Fibroblast of skin of back (primary cell): ENCODE measurements around the gene CCNI. TPM values are rescaled to one million over a fixed set of nuclear protein-coding genes. Genes with fewer than 3 reads are reported as not detected.
"Not testable (repeated sequence)": the region's sequence is repeated elsewhere in the genome, so short reads cannot be mapped to it uniquely, and the experiment has no call there.

Experiments used
- DNase-seq: peaks from one replicate; pipeline ENCODE4 v3.0.0-alpha.2; 2013
- polyA plus RNA-seq, 2 experiments: library from polyadenylated mRNA; unstranded; fragments of 120-200 nt; gene quantifications; one replicate each; pipeline ENCODE4 v1.2.1, GENCODE V29; 2013; ENCODE audit not compliant: insufficient read length in 2 of 2

Gene CCNI
- 249 TPM for polyA plus RNA-seq (2013, experiment 1 of 2; ENCODE audit: insufficient read length)
- 399 TPM for polyA plus RNA-seq (2013, experiment 2 of 2; ENCODE audit: insufficient read length)

GRCh38 chr4:77075869-77076799 is at the start of gene CCNI:
CCNI (minus strand) TSS chr4:77075989; CDS start chr4:77066362, 9,627 bp downstream.
- peak; percentile 96 for DNase-seq

- DNase-seq, result no peak
Observed at GRCh38 chr4:77124576-77124975, 48.8 kb upstream of the CCNI start.

- DNase-seq, result no peak
Observed at GRCh38 chr4:77123411-77123810, 47.6 kb upstream of the CCNI start.

- DNase-seq, result no peak
Observed at GRCh38 chr4:77122656-77123055, 46.9 kb upstream of the CCNI start.

- DNase-seq, result no peak
Observed at GRCh38 chr4:77121736-77122240, 46.0 kb upstream of the CCNI start.

GRCh38 chr4:77120886-77121508 is 45.2 kb upstream of the CCNI start:
- no peak for DNase-seq

GRCh38 chr4:77117721-77118120 is 41.9 kb upstream of the CCNI start:
- DNase-seq, result no peak

- DNase-seq, result no peak
Observed at GRCh38 chr4:77113069-77113468, 37.3 kb upstream of the CCNI start.

GRCh38 chr4:77110730-77111129 is 34.9 kb upstream of the CCNI start:
- no peak for DNase-seq

GRCh38 chr4:77104791-77105540 is 29.2 kb upstream of the CCNI start:
- DNase-seq, result peak; percentile 20

- DNase-seq, result no peak
Observed at GRCh38 chr4:77104388-77104787, 28.6 kb upstream of the CCNI start.

GRCh38 chr4:77100234-77100633 is 24.4 kb upstream of the CCNI start:
- DNase-seq, result no peak

GRCh38 chr4:77097611-77098010 is 21.8 kb upstream of the CCNI start:
- no peak for DNase-seq

- DNase-seq, result peak; percentile 55
Observed at GRCh38 chr4:77095101-77095821, 19.5 kb upstream of the CCNI start.

GRCh38 chr4:77094496-77094895 is 18.7 kb upstream of the CCNI start:
- no peak for DNase-seq

- DNase-seq, result peak; percentile 21
Observed at GRCh38 chr4:77093401-77093800, 17.6 kb upstream of the CCNI start.

GRCh38 chr4:77092975-77093374 is 17.2 kb upstream of the CCNI start:
- DNase-seq, result peak; percentile 27

GRCh38 chr4:77089866-77090265 is 14.1 kb upstream of the CCNI start:
- no peak for DNase-seq

- DNase-seq, result not testable (repeated sequence)
Observed at GRCh38 chr4:77087027-77087426, 11.2 kb upstream of the CCNI start.

GRCh38 chr4:77084019-77084639 is 8.3 kb upstream of the CCNI start:
- DNase-seq, result no peak

- DNase-seq, result no peak
Observed at GRCh38 chr4:77082886-77083608, 7.3 kb upstream of the CCNI start.
